ENCODE data around the gene CACNA1C. TPM values are rescaled to one million over a fixed set of nuclear protein-coding genes. Genes with fewer than 3 reads are reported as not detected.

CACNA1C gene
- total and polyA plus RNA-seq, 2 of the 4 experiments (the other 2 are of a cell fraction): 1.6 to 2.6 TPM

- H4K20me1 ChIP-seq (ENCODE audit: insufficient read depth, low read length): peaks cover 9% of the 10 kb centered on the region
- intact Hi-C loops (cut with micrococcal nuclease) (no loop called here), in situ Hi-C loops (cut with MboI; ENCODE audit: low sequenced_read_pairs) (no loop called here), dilution Hi-C loops (cut with HindIII; ENCODE audit: low sequenced_read_pairs, unreplicated experiment) (no loop called here)
- no peak overlapping the region for H3K27ac ChIP-seq (ENCODE audit: insufficient read depth, low read length)
- H3K4me1 ChIP-seq (ENCODE audit: control insufficient read depth, insufficient read depth, low read length): peaks cover 12% of the 10 kb centered on the region
- no peak overlapping the region for H3K23ac ChIP-seq (ENCODE audit: low read depth, low read length)
- H3K4ac ChIP-seq (ENCODE audit: low read depth, low read length): no peak overlapping the region
- no peak overlapping the region for H4K8ac ChIP-seq (ENCODE audit: low read depth in 2 of 2, low read length in 2 of 2)
- H3K36me3 ChIP-seq (ENCODE audit: control insufficient read depth, insufficient read depth, low read length): peaks cover 11% of the 10 kb centered on the region; the same call in 1 of the 2 replicates
- no TSS peak for BruUV-seq (replicated peaks)
- H3K9ac ChIP-seq (ENCODE audit: low read depth, low read length): no peak overlapping the region
- H3K9me1 ChIP-seq (ENCODE audit: insufficient read depth, low read length): peaks cover 12% of the 10 kb centered on the region
- H2AK9ac ChIP-seq (replicated peaks; ENCODE audit: low read depth, low read length, poor library complexity): no peak overlapping the region
- DNase-seq (no peak), ATAC-seq (ENCODE audit: low read depth) (no peak)
- no peak overlapping the region for H4K91ac ChIP-seq (ENCODE audit: insufficient read depth, low read depth, low read length)
- no peak overlapping the region for H2BK20ac ChIP-seq (ENCODE audit: low read depth, low read length)
- H3K27me3 ChIP-seq (ENCODE audit: control insufficient read depth, insufficient read depth, low read length): no peaks in the 10 kb centered on the region
- POLR2A ChIA-PET (ENCODE audit: unreplicated experiment): no interaction called here
- no peaks in the 10 kb centered on the region for H3K9me3 ChIP-seq (ENCODE audit: control insufficient read depth, insufficient read depth, low read length)
- no peak for TF ChIP-seq RCOR1 (IDR thresholded peaks at IDR 0.05; ENCODE audit: insufficient replicate concordance, low read length)
- TF ChIP-seq RAD21 (IDR thresholded peaks at IDR 0.05; ENCODE audit: low read length): no peak
- TF ChIP-seq, protein P1, sequence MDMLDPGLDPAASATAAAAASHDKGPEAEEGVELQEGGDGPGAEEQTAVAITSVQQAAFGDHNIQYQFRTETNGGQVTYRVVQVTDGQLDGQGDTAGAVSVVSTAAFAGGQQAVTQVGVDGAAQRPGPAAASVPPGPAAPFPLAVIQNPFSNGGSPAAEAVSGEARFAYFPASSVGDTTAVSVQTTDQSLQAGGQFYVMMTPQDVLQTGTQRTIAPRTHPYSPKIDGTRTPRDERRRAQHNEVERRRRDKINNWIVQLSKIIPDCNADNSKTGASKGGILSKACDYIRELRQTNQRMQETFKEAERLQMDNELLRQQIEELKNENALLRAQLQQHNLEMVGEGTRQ (IDR thresholded peaks at IDR 0.05; ENCODE audit: low read depth, low read length): no peak
- TF ChIP-seq MAFK (IDR thresholded peaks at IDR 0.05; ENCODE audit: low read depth, low read length): no peak
- no peak for TF ChIP-seq MAZ (IDR thresholded peaks at IDR 0.05; ENCODE audit: borderline replicate concordance, low read depth, low read length)
- TF ChIP-seq POLR2A (IDR thresholded peaks at IDR 0.05; ENCODE audit: low read depth, low read length): no peak
- no peak for TF ChIP-seq SMC3 (IDR thresholded peaks at IDR 0.05; ENCODE audit: low read depth, low read length)
- no peak for TF ChIP-seq NFE2L2 (IDR thresholded peaks at IDR 0.05; ENCODE audit: low read depth, low read length)
- TF ChIP-seq RFX5 (IDR thresholded peaks at IDR 0.05; ENCODE audit: low read depth, low read length): no peak
- TF ChIP-seq BHLHE40 (IDR thresholded peaks at IDR 0.05; ENCODE audit: low read depth, low read length): no peak
- no peak for TF ChIP-seq CTCF (conservative IDR thresholded peaks at IDR 0.05; ENCODE audit: low read depth, low read length)
- TF ChIP-seq CHD1 (IDR thresholded peaks at IDR 0.05; ENCODE audit: low read depth, low read length): no peak
- no peak for TF ChIP-seq FOS (IDR thresholded peaks at IDR 0.05; ENCODE audit: low read depth, low read length)
- TF ChIP-seq CEBPB (IDR thresholded peaks at IDR 0.05; ENCODE audit: low read depth, low read length): no peak
- TF ChIP-seq, protein P2, sequence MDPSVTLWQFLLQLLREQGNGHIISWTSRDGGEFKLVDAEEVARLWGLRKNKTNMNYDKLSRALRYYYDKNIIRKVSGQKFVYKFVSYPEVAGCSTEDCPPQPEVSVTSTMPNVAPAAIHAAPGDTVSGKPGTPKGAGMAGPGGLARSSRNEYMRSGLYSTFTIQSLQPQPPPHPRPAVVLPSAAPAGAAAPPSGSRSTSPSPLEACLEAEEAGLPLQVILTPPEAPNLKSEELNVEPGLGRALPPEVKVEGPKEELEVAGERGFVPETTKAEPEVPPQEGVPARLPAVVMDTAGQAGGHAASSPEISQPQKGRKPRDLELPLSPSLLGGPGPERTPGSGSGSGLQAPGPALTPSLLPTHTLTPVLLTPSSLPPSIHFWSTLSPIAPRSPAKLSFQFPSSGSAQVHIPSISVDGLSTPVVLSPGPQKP (IDR thresholded peaks at IDR 0.05; ENCODE audit: borderline replicate concordance, low read depth, low read length): no peak
- TF ChIP-seq MXI1 (IDR thresholded peaks at IDR 0.05; ENCODE audit: borderline replicate concordance, low read depth, low read length): no peak
- WGBS, 2 experiments (ENCODE audit: extremely low coverage in 2 of 2, insufficient read length in 1 of 2): 97% methylated on average over 18 of the region's 31 CpGs; no CpG with 5 or more reads in 1 of the 2 experiments
- H4K5ac ChIP-seq (ENCODE audit: low read depth, low read length): no peak overlapping the region
- H3K4me2 ChIP-seq (ENCODE audit: low read depth, low read length): no peak overlapping the region
- H3K18ac ChIP-seq (ENCODE audit: low read depth, low read length): no peak overlapping the region
- H2AFZ ChIP-seq (replicated peaks; ENCODE audit: low read length, poor library complexity): no peak overlapping the region
- no peak overlapping the region for H3K14ac ChIP-seq (replicated peaks; ENCODE audit: low read depth, low read length)
- CTCF ChIA-PET: no interaction called here
- H2AK5ac ChIP-seq (ENCODE audit: low read depth, low read length): no peak overlapping the region
- H2BK15ac ChIP-seq (ENCODE audit: low read depth, low read length): no peak overlapping the region
- peaks cover 3 to 8% of the 10 kb centered on the region in 2 experiments; a peak in 2 of 4 replicates for H3K79me1 ChIP-seq (ENCODE audit: low read depth in 1 of 2, low read length in 2 of 2)
- no peak overlapping the region for H3K4me3 ChIP-seq (ENCODE audit: insufficient read depth, low read depth, low read length)
- no peak overlapping the region for H3K56ac ChIP-seq (ENCODE audit: extremely low read depth, insufficient read depth, low read length)
- H2BK120ac ChIP-seq (ENCODE audit: low read depth, low read length): no peak overlapping the region
- H2BK5ac ChIP-seq (ENCODE audit: low read depth, low read length, poor library complexity, severe bottlenecking): no peak overlapping the region
Measured at GRCh38 chr12:2115101-2115845, 62.5 kb downstream of the CACNA1C start.

Data from IMR-90 (cell line).